NCI-H345 (cell line): Measurements from ENCODE around the gene FOXE1.
A peak's percentile ranks its signal among the peaks of the same experiment; 100 is the strongest.

Experiments used
- DNase-seq: peaks from one replicate; lab custom pipeline; 2025; lab: John Stamatoyannopoulos, UW

Gene FOXE1

GRCh38 chr9:97848480-97849237 lies 4.4 kb upstream of the FOXE1 start:
- no peak for DNase-seq

- DNase-seq, result no peak
These were observed 3.0 kb upstream of the FOXE1 start for GRCh38 chr9:97849980-97850379.

- no peak for DNase-seq
These were observed 2.1 kb upstream of the FOXE1 start for GRCh38 chr9:97850746-97851445.

GRCh38 chr9:97851446-97851883 lies 1.6 kb upstream of the FOXE1 start:
- DNase-seq, result no peak

GRCh38 chr9:97852001-97852398 lies 1.0 kb upstream of the FOXE1 start:
- DNase-seq, result no peak

- DNase-seq, result no peak
These were observed 499 bp upstream of the FOXE1 start for GRCh38 chr9:97852399-97853055.

- DNase-seq, result peak; percentile 74
These were observed 1.0 kb downstream of the FOXE1 start for GRCh38 chr9:97853844-97854695.

- DNase-seq, result no peak
These were observed 1.9 kb downstream of the FOXE1 start for GRCh38 chr9:97854696-97855485.

GRCh38 chr9:97855486-97855875 lies 2.5 kb downstream of the FOXE1 start:
- no peak for DNase-seq

- DNase-seq, result no peak
These were observed 2.9 kb downstream of the FOXE1 start for GRCh38 chr9:97855899-97856298.

- no peak for DNase-seq
These were observed 4.0 kb downstream of the FOXE1 start for GRCh38 chr9:97856857-97857605.

GRCh38 chr9:97857606-97858392 lies 4.8 kb downstream of the FOXE1 start:
- no peak for DNase-seq

- no peak for DNase-seq
These were observed 5.3 kb downstream of the FOXE1 start for GRCh38 chr9:97858393-97858713.

- no peak for DNase-seq
These were observed 5.8 kb downstream of the FOXE1 start for GRCh38 chr9:97858826-97859225.

- no peak for DNase-seq
These were observed 6.3 kb downstream of the FOXE1 start for GRCh38 chr9:97859346-97859745.

- no peak for DNase-seq
These were observed 7.6 kb downstream of the FOXE1 start for GRCh38 chr9:97860451-97861147.

GRCh38 chr9:97861148-97861475 lies 8.1 kb downstream of the FOXE1 start:
- no peak for DNase-seq

GRCh38 chr9:97863314-97863713 lies 10.3 kb downstream of the FOXE1 start:
- DNase-seq, result no peak

GRCh38 chr9:97864396-97864795 lies 11.4 kb downstream of the FOXE1 start:
- DNase-seq, result no peak
